ENCODE data around the gene TBCB.

DNA sequence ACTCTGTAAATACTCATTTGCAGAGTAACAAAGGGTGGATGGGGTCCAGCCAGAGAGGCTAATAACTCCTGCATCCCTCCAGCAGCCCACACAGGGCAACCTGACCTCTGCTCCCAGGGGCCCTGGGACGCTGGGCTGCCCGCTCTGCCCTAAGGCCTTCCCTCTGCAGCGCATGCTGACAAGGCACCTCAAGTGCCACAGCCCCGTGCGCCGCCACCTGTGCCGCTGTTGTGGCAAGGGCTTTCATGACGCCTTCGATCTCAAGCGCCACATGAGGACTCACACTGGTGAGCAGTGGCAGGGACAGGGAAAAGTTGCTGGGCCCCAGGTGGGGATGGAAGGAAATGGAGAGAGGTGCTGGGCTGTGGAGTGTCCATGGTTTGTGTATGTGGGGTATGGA lies 2.6 kb upstream of the TBCB start:
- TF ChIP-seq, protein P1, sequence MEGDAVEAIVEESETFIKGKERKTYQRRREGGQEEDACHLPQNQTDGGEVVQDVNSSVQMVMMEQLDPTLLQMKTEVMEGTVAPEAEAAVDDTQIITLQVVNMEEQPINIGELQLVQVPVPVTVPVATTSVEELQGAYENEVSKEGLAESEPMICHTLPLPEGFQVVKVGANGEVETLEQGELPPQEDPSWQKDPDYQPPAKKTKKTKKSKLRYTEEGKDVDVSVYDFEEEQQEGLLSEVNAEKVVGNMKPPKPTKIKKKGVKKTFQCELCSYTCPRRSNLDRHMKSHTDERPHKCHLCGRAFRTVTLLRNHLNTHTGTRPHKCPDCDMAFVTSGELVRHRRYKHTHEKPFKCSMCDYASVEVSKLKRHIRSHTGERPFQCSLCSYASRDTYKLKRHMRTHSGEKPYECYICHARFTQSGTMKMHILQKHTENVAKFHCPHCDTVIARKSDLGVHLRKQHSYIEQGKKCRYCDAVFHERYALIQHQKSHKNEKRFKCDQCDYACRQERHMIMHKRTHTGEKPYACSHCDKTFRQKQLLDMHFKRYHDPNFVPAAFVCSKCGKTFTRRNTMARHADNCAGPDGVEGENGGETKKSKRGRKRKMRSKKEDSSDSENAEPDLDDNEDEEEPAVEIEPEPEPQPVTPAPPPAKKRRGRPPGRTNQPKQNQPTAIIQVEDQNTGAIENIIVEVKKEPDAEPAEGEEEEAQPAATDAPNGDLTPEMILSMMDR (IDR thresholded peaks at IDR 0.05): no peak
- TF ChIP-seq POLR2A (IDR thresholded peaks at IDR 0.05): no peak
- TF ChIP-seq POLR2AphosphoS5 (IDR thresholded peaks at IDR 0.05): no peak
